KOPT-K1 (cell line): ENCODE measurements around the gene VWDE.

Experiments
- H3K27ac ChIP-seq: fragments of 200-600 bp; sonication (generic); 2 replicates; pipeline ENCODE4 v1.5.1; 2016; ENCODE audit warnings: antibody characterized with exemption, mild to moderate bottlenecking, low read depth, low read length; ENCODE audit not compliant: poor library complexity, severe bottlenecking
- H3K36me3 ChIP-seq: fragments of 200-600 bp; sonication (generic); 2 replicates; pipeline ENCODE4 v1.5.1; 2017; ENCODE audit warnings: antibody characterized with exemption, mild to moderate bottlenecking, low read length, moderate library complexity; ENCODE audit not compliant: insufficient read depth
- H3K9me3 ChIP-seq: fragments of 200-600 bp; sonication (generic); 2 replicates; pipeline ENCODE4 v1.5.1; 2017; ENCODE audit warnings: antibody characterized with exemption, low read length, mild to moderate bottlenecking; ENCODE audit not compliant: insufficient read depth, poor library complexity, severe bottlenecking

The VWDE gene

DNA sequence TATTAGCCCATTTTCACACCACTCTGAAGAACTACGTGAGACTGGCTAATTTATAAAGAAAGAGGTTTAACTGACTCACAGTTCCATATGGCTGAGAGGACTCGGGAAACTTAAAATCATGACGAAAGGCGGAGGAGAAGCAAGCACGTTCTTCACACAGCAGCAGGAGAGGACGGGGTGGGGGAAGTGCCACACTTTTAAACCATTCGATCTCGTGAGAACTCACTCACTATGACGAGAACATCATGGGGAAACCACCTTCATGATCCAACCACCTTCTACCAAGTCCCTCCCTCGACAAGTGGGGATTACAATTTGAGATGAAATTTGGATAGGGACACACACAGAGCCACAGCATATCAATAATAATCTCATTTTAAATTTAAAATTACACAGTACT, 80.2 kb downstream of the VWDE start:
- no peaks in the 10 kb centered on the region for H3K36me3 ChIP-seq
- no peak overlapping the region for H3K27ac ChIP-seq
- H3K9me3 ChIP-seq: no peaks in the 10 kb centered on the region

DNA sequence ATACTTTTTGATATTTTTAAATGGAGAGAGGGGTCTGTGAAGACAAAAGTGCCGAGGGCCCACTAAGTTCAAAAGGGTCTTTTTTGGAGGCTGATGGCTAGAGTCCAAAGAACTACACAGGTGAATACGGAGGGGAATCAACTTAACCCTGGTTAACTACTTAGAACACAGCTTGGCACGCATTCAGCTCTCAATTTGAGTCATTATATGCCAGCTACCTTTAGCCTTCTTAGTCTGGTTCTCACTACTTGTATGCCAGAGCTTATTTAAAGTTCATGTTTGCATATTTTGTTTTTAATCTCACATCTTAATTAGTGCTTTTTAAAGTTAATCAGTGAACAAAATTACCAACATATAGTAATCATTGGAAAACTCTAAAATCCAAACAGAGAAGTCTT, 80.8 kb downstream of the VWDE start:
- Histone ChIP-seq H3K9me3 (no peaks in the 10 kb centered on the region), H3K36me3 (no peaks in the 10 kb centered on the region), H3K27ac (no peak overlapping the region)

DNA sequence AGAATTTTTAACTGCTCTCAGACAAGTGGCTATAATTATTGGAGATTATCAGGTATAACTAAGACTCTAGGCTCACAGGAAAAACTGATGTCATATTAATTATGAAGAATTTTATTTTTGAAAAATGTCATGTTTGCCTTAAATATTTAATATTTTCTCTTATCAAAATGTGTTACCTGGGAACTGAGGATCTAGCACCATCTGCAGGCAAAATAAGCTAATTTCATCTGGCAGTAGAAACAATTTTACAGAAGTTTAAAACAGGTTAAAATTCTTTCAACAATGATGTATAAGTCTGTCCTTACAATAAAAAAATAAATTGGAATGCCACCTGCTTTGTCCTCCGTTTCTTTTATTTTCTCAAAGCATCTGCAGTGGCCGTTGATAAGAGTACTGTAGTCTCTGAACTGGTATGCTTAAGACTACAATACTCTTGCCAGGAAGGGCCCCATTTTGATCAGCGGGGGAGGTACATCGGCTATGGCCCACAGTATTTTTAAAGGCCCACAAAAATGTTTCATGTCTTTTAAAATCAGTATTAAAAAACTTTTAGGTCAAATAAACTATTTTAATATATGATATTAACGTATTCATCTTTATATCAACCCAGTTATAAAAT, 81.3 kb downstream of the VWDE start:
- Histone ChIP-seq H3K9me3 (no peaks in the 10 kb centered on the region), H3K27ac (no peak overlapping the region), H3K36me3 (no peaks in the 10 kb centered on the region)

DNA sequence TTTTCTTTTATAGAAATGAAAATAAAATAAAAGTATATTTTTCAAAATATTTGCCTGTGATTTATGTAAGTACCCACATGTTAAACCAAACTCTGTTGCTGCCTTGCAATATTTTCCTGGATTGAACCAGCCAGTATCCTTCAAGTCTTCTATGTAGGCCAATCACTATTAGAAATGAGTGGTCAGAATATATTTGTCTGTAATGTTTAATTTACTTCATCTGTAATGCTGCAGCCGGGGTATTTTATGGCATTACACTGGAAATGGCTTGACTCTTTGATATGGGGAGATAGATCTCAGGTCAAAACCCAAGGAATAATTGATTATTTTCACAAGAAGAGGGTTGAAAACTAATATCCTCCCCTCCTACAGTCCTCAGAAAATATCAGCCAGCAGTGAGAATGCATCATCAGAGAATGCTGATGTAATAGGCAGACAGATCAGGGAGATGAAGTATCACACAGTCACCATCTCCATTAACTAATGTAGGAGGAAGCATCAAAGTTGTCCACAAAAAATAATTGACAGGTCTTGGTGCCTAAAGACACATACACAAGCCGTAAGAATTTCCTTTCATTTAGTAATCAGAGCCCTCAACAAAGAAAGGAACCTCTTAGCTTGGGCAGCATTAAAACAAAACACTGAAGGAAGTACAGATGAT, 82.5 kb downstream of the VWDE start:
- Histone ChIP-seq H3K27ac (no peak overlapping the region), H3K36me3 (no peaks in the 10 kb centered on the region), H3K9me3 (no peaks in the 10 kb centered on the region)

DNA sequence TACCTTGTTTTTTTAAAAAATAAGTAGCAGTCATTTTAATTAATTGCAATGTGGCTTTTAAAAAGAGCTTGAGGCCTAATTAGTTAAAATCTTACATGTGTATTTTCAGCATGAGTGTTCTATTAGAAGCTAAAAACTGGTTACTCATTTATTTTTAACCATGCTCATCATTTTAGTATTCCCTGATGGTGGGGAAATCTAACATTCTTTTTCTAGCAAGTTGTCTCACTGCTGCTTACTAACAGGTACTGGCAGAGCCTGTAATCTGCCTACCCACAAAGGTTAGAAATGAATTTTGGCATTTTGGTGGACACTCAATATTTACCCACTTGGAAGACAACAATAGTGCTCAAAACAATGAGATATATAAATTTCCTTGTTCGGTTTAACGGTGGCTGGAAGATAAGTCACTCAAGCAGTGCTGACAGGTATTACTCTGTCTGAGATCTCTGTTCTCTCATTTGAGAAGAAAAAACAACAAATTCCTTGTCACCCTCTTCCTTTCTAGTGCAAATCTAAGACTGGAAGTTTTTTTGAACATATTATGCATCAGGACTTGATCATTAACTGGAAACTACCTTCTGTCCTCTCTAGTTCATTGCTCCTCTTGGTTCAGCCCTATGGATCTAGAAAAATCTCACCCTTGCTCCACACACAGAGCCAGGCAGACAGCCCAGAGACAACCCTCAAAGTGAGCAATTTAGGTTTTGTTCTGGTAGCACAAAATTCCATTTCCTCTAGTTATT, 83.3 kb downstream of the VWDE start:
- no peaks in the 10 kb centered on the region for H3K9me3 ChIP-seq
- no peak overlapping the region for H3K27ac ChIP-seq
- H3K36me3 ChIP-seq: no peaks in the 10 kb centered on the region

DNA sequence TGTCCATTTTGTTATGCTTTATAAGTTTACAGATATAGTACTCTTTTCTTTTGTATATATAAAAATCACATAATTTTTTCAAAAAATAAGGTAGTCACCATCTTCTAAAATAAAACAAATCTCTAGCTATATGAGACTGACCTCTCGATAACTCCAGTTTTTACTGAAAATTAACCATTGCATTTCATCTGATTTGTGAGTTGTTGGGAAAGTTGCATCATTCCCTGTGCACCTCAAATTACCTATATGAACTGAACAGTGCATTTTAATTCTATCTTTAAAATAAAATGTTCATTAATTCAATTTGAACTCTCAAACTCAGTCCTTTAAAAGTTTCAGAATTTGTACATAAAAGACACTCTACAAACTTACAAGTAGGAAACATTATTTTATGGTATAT, 86.0 kb downstream of the VWDE start:
- no peaks in the 10 kb centered on the region for H3K9me3 ChIP-seq
- H3K27ac ChIP-seq: no peak overlapping the region
- H3K36me3 ChIP-seq: no peaks in the 10 kb centered on the region

DNA sequence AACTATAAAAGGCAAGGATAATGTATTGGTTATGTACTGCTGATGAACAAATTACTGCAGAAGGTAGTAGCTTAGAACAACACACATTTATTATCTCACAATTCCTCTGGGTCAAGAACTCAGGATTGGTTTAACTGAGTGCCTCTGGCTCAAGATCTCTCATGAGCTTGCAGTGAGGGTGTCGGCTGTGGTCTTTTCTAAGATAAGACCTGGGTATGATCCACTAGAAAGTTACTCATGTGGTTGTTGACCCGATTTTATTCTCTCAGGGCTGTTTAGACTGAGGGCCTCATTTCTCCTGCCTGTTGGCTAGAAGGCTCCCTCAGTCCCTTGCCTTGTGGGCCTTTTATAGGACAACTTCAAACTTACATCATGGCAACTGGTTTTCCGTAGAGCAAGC, 86.7 kb downstream of the VWDE start:
- Histone ChIP-seq H3K9me3 (no peaks in the 10 kb centered on the region), H3K27ac (no peak overlapping the region)

DNA sequence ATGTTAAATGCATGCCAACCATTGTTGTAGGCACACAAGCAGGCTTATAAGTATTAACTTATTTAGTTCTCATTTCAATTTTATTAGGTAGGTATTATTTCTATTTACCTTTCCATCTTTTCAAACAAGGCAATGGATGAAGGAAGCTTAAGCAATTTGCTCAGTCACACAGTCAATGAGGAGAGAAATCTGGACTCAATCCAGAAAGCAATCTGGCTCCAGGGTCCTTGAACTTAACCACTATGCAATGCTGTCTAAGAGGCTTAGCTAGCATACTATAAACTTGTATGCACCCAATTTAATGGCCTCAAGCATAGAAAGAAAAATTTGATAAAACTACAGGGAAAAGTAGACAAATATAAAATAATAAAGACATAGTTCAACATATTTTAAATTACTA, 88.6 kb downstream of the VWDE start:
- Histone ChIP-seq H3K36me3 (no peaks in the 10 kb centered on the region), H3K27ac (no peak overlapping the region), H3K9me3 (no peaks in the 10 kb centered on the region)

More for the DNA sequence above, 86.7 kb downstream of the VWDE start:
- no peaks in the 10 kb centered on the region for H3K36me3 ChIP-seq

DNA sequence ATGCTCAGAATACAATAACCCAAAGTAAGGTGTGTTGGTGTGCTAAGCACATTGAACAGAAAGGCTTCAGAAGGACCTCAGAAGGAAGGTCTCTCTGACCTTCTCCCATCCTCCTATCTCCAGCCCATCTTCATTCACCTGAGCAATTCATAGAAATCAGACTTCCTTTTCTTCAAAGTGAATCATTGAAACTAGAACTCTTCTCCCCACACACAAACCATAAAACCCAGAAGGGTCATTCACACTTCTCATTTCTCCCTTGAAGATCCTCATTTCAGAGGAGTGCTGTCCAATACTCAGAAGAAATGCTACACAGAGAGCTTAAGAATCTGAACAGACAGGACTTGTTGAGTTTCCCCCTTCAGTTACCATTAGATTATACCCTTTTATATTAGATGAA, 89.5 kb downstream of the VWDE start:
- H3K36me3 ChIP-seq: no peaks in the 10 kb centered on the region
- H3K27ac ChIP-seq: no peak overlapping the region

DNA sequence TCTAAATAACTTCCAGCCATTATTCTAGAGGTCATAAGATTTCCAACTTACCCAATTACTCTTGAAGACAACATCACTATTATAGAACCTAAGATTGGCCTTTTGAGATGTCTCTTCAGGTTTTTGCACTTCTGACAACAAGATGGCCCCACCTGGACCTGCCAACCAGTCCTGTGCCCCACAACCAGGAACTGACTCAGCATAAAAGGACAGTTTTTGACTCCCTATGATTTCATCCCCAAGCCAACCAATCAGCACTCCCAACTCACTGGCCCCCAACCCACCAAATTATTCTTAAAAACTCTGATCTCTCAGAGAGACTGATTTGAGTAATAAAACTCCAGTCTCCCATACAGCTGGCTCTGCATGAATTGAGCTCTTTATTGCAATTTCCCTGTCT, 98.2 kb downstream of the VWDE start:
- no peak overlapping the region for H3K27ac ChIP-seq
- no peaks in the 10 kb centered on the region for H3K36me3 ChIP-seq
- H3K9me3 ChIP-seq: no peaks in the 10 kb centered on the region

More for the DNA sequence above, 89.5 kb downstream of the VWDE start:
- no peaks in the 10 kb centered on the region for H3K9me3 ChIP-seq

DNA sequence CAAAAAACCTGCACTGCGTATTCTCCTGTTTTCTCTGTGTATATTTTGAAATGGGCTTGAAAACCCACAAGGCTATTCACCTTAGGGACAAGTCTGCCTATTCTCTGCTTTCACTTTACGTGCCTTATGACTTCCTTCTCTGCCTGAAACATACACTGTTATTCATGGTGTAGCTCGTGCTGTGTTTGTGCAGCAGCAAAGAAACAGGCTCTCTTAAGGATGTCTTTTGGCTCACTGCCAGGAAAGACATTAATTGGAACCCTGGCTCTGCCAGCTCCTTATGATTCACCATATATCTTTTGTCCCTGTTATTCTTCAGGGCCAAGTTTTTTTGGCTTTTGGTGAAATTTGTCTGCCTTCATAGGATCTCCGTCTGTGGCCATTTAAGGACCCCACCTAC, 100.2 kb downstream of the VWDE start:
- no peaks in the 10 kb centered on the region for H3K36me3 ChIP-seq
- peaks cover 9% of the 10 kb centered on the region for H3K9me3 ChIP-seq
- no peak overlapping the region for H3K27ac ChIP-seq

DNA sequence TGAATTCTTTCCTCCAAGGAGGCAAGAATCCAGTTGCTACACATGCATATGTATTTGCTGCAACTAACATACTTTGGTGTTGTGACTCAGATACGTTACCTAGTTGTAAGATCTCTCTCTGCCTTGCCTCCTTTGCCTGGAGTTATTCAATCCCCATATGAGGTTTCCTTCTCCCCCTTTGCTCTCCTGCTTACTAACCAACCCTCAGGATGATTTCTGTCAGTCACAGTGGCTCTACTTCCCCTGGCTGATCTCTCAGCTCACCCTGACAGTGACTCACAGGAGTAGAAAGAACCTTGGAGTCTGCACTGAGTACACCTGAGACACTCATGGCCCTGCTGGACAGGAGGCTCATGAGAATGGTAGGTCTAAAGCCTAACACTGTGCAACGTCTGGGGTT, 100.6 kb downstream of the VWDE start:
- no peaks in the 10 kb centered on the region for H3K36me3 ChIP-seq
- peaks cover 11% of the 10 kb centered on the region for H3K9me3 ChIP-seq
- no peak overlapping the region for H3K27ac ChIP-seq

DNA sequence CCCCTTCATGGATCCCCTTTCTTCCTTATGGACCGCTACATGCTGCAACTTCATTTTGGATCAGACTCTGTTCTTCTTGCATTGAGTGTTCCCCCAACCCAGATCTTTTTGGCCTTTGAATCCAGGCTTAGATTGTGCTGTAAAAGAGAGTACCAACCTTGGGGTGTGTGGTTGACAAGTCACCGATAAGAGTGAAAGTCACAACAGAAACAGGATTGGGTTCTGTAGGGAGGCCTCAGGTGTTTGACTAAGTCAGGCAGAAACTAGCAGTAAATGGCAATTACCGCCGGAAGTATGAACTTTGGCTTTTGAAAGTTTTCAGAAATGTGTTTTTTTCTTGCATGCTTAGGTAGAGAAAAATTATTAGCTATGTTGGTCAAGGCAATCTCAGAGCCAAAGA, 103.2 kb downstream of the VWDE start:
- no peak overlapping the region for H3K27ac ChIP-seq

DNA sequence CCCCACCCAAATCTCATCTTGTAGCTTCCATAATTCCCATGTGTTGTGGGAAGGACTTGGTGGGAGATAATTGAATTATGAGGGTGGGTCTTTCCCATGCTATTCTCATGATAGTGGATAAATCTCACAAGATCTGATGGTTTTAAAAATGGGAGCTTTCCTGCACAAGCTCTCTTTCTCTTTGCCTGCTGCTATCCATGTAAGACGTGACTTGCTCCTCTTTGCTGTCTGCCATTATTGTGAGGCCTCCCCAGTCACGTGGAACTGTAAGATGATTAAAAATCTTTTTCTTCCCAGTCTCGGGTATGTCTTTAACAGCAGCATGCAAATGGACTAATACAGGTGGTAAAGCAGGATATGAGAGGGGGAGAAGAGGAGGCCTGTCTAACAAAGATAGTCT, 104.3 kb downstream of the VWDE start:
- Histone ChIP-seq H3K27ac (no peak overlapping the region), H3K9me3 (peaks cover 22% of the 10 kb centered on the region), H3K36me3 (no peaks in the 10 kb centered on the region)

More for the DNA sequence above, 103.2 kb downstream of the VWDE start:
- Histone ChIP-seq H3K36me3 (no peaks in the 10 kb centered on the region), H3K9me3 (peaks cover 19% of the 10 kb centered on the region)

DNA sequence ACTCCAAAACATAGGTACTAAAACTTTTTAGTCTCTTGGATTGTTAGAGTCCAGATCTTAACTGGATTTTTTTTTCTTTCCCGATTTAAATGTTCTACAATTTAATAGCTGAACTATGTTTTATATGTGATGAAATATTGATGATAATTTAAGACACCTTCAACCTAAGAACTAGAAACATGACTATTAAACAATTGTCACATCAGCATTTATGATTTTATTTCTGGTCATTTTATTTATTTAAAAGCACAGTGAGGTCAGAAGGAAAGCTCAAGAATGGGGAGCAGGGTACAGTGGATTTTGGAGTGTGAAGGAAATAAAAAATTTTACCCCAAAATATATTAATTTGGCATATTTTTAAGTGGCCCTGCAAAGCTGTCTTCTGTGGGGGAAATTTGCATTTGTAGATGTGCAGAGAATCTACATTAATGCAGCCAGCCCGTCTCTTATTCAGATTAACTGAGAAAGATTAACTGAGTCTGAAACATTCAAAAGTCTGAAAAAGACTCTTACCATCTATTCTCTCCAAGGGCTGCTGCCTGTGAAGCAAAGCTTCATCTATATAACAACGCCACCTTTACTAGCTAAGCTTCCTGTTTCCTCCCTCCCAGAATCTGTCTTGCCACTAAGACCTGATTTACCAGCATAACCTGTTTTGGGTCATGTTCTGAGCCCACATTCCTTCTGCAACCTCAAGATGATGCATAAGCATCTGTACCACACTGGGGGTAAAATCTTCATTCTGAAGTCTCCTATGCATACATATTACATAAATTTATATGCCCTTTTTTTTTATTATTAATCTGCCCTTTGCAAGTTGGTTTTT, 106.2 kb downstream of the VWDE start:
- no peak overlapping the region for H3K27ac ChIP-seq
- peaks cover 22% of the 10 kb centered on the region for H3K9me3 ChIP-seq

More for the DNA sequence above, 106.2 kb downstream of the VWDE start:
- no peaks in the 10 kb centered on the region for H3K36me3 ChIP-seq
